Brain microvascular endothelial cell (primary cell): ENCODE results near the gene ROR2.
A peak's percentile ranks its signal among the peaks of the same experiment; 100 is the strongest.

Source experiments
- DNase-seq: peaks from one replicate; pipeline ENCODE4 v3.0.0-alpha.2; 2020
- H3K27ac ChIP-seq: fragments of 250-450 bp; sonication (Bioruptor Pico); 2 replicates; pipeline ENCODE4 v1.5.1; 2020; ENCODE audit warnings: mild to moderate bottlenecking, moderate library complexity
- H3K27me3 ChIP-seq: fragments of 250-450 bp; sonication (Bioruptor Pico); replicated peaks from 2 replicates; pipeline ENCODE4 v1.5.1; 2020; ENCODE audit warnings: mild to moderate bottlenecking
- H3K36me3 ChIP-seq: fragments of 250-450 bp; sonication (Bioruptor Pico); replicated peaks from 2 replicates; pipeline ENCODE4 v1.5.1; 2020; ENCODE audit warnings: mild to moderate bottlenecking
- H3K4me3 ChIP-seq: 2 replicates; pipeline ENCODE4 v1.5.1; 2011; ENCODE audit warnings: low read depth, mild to moderate bottlenecking, control low read depth, low read length, moderate library complexity
- in situ Hi-C: cut with HindIII; loops from 2 replicates; pipeline ENCODE4 v1.10.0; 2017; ENCODE audit warnings: low sequenced_read_pairs, low pct_ligation_motif_present
- TF ChIP-seq, protein P1 (sequence below): IDR thresholded peaks from 2 replicates; pipeline ENCODE4 v1.5.1; 2011; ENCODE audit warnings: low read depth, mild to moderate bottlenecking, moderate library complexity, low read length, control low read depth, inconsistent platforms; ENCODE audit errors: missing control alignments

Gene ROR2

DNA sequence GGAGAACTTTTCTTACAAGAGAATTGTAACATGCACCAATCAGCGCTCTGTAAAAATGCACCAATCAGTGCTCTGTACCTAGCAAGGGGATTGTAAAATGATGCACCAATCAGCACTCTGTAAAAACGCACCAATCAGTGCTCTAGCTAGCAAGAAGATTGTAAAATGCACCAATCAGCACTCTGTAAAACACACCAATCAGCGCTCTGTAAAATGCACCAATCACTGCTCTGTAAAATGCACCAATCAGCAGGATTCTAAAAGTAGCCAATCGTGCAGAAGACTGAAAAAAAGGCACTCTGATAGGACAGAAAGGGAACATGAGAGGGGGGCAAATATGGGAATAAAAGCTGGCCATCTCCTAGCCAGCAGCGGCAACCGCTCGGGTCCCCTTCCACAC is 233.2 kb downstream of the ROR2 start:
- H3K27ac ChIP-seq: no peak overlapping the region
- TF ChIP-seq, protein P1, sequence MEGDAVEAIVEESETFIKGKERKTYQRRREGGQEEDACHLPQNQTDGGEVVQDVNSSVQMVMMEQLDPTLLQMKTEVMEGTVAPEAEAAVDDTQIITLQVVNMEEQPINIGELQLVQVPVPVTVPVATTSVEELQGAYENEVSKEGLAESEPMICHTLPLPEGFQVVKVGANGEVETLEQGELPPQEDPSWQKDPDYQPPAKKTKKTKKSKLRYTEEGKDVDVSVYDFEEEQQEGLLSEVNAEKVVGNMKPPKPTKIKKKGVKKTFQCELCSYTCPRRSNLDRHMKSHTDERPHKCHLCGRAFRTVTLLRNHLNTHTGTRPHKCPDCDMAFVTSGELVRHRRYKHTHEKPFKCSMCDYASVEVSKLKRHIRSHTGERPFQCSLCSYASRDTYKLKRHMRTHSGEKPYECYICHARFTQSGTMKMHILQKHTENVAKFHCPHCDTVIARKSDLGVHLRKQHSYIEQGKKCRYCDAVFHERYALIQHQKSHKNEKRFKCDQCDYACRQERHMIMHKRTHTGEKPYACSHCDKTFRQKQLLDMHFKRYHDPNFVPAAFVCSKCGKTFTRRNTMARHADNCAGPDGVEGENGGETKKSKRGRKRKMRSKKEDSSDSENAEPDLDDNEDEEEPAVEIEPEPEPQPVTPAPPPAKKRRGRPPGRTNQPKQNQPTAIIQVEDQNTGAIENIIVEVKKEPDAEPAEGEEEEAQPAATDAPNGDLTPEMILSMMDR: no peak
- in situ Hi-C loops: no loop called here
- no peak overlapping the region for H3K4me3 ChIP-seq
- H3K27me3 ChIP-seq: no peaks in the 10 kb centered on the region
- no peaks in the 10 kb centered on the region for H3K36me3 ChIP-seq
- DNase-seq: no peak

DNA sequence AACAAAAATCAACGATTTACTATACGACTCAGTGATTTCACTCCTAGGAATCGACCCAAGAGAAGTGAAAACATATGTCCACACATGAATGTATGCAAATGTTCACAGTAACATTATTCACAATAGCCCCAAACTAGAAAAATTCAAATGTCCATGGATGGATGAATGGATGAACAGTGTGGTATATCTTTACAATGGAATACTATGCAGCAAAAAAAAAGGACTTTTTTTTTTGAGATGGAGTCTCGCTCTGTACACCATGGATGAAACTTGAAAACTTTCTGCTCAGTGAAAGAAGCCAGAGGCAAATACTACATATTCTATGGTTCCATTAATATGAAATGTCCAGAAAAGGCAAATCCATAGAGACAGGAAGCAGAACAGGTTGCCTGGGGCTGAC is 233.8 kb downstream of the ROR2 start:
- Histone ChIP-seq H3K36me3 (no peaks in the 10 kb centered on the region), H3K27me3 (no peaks in the 10 kb centered on the region), H3K27ac (no peak overlapping the region), H3K4me3 (no peak overlapping the region)
- TF ChIP-seq, protein P1: no peak
- DNase-seq: no peak
- in situ Hi-C loops: no loop called here

DNA sequence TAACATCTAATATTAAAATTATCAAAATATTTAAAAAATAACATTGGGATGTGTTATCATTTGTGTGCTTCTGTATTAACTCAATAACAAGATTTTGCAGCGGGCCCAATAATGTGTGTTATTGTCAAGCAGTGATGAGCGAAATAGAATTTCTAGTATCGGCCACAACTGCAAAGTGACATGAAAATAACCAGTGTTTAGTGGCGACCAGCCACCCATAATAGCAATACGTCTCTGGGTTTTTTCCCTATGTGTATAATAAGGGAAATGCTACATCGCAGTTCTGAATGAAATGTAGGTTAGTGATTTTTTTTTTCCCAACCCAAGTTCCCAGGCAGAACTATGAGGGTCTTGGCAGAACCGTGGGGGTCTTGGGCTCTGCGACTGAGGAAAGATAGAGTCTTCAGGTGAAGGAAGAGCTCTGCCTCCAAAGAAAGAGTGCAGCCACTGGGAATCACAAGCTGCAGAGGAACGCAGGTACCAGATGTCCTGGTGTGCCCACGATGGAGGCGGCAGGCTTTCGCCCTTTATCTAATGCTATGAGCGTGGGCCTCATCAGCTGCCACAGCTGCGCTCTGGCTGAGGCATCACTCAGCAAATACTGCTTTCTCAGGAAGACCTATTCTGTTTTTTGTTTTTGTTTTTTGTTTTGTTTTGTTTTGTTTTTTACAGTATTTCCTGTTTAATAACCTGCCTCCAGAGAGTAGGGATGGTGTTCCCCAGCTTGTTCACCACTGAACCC is 235.0 kb downstream of the ROR2 start:
- no peak for DNase-seq
- Histone ChIP-seq H3K4me3 (peak overlapping the region; percentile 55), H3K27ac (no peak overlapping the region), H3K27me3 (no peaks in the 10 kb centered on the region), H3K36me3 (no peaks in the 10 kb centered on the region)
- in situ Hi-C loops: no loop called here
- TF ChIP-seq, protein P1: no peak

DNA sequence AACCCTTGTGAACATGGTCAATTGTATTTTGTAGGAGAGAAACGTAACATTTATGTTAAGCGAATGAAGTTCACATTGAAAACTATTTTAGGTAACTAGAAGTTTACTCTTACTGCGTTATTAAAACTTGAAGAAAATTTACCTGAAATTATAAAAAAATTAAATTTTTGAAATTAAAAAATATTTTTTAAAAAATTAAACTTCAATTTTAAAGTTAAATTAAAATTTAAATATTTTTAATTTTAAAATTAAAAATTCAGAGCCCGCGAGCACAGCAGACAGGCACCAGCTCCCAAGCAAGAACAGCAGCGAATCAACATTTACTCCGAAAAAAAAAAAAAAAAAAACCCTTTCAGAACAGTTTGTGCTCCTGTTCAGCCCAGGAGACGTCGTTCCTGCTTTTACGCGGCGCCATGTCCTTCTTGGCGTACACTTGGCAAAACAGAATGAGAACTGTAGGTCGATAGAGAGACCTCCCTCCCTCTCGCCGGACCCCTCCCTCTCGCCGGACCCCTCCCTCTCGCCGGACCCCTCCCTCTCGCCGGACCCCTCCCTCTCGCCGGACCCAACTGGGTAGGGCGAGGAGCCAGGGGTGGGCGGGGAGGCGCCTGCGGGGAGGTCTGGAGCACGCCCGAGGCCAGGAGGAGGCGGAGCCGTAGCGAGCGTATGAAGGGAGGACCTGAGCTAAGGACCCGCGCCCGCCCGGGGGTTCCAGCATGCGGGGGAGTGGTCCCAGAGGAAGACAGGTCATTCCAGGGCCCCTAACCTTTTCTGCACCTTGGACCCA is 235.8 kb downstream of the ROR2 start:
- TF ChIP-seq, protein P1: no peak
- Histone ChIP-seq H3K27ac (no peak overlapping the region), H3K4me3 (peak overlapping the region; percentile 55), H3K27me3 (no peaks in the 10 kb centered on the region), H3K36me3 (no peaks in the 10 kb centered on the region)
- in situ Hi-C loops: no loop called here
- peak; percentile 64 for DNase-seq

DNA sequence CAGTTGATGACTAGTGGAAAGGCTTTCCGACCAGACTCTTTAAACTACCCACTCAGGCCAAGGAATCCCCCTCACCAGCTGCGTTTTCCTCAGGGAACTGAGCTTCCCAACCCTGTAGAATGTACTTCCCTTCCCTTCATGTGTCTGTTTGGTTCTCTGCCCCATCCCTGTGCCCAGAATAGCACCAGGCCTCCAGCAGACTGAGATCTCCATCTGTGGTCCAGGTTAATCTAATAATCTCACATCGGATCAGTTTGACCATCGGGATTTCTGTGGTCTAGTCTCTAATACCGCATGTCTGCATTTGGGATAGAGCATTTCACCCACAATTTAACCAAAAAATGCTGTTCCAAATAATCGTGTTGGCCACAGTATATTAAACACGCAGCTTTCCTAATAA is 237.2 kb downstream of the ROR2 start:
- TF ChIP-seq, protein P1: no peak
- Histone ChIP-seq H3K27ac (no peak overlapping the region), H3K27me3 (no peaks in the 10 kb centered on the region), H3K4me3 (no peak overlapping the region), H3K36me3 (no peaks in the 10 kb centered on the region)
- DNase-seq: no peak
- in situ Hi-C loops: no loop called here
